HepG2 (cell line): Measurements from ENCODE around the gene HIPK2. TPM values are rescaled to one million over a fixed set of nuclear protein-coding genes. Genes with fewer than 3 reads are reported as not detected.
A peak's percentile ranks its signal among the peaks of the same experiment; 100 is the strongest.

Experiments used
- ATAD3A ChIP-seq: sonication (generic); formaldehyde crosslinking; IDR thresholded peaks from 2 replicates; pipeline ENCODE4 v1.4.0; 2020; ENCODE audit warnings: missing genetic modification reagents
- GATAD1 ChIP-seq: IDR thresholded peaks from 2 replicates; pipeline ENCODE4 v1.6.1; 2016; ENCODE audit warnings: missing genetic modification reagents, missing compliant biosample characterization
- HOXD1 ChIP-seq: sonication (generic); formaldehyde crosslinking; IDR thresholded peaks from 2 replicates; pipeline ENCODE4 v1.5.0; 2020; ENCODE audit warnings: missing genetic modification reagents
- KDM4B ChIP-seq: sonication (generic); formaldehyde crosslinking; IDR thresholded peaks from 2 replicates; pipeline ENCODE4 v1.4.0; 2020; ENCODE audit warnings: missing genetic modification reagents
- KDM5B ChIP-seq: sonication (generic); formaldehyde crosslinking; IDR thresholded peaks from 2 replicates; pipeline ENCODE4 v1.4.0; 2020; ENCODE audit warnings: missing genetic modification reagents, mild to moderate bottlenecking, borderline replicate concordance
- KMT2B ChIP-seq: IDR thresholded peaks from 2 replicates; pipeline ENCODE4 v1.6.1; 2016; ENCODE audit warnings: missing genetic modification reagents, missing compliant biosample characterization
- MLLT10 ChIP-seq: sonication (generic); formaldehyde crosslinking; IDR thresholded peaks from 2 replicates; pipeline ENCODE4 v1.4.0; 2020; ENCODE audit warnings: missing genetic modification reagents
- NPAS2 ChIP-seq: sonication (generic); formaldehyde crosslinking; IDR thresholded peaks from 2 replicates; pipeline ENCODE4 v1.8.0; 2022; ENCODE audit warnings: mild to moderate bottlenecking, missing genetic modification reagents, borderline replicate concordance
- SYNCRIP ChIP-seq: fragments of 200-400 bp; formaldehyde crosslinking; IDR thresholded peaks from 2 replicates; pipeline ENCODE4 v1.6.1; 2018; ENCODE audit warnings: mild to moderate bottlenecking, low read depth, low read length; ENCODE audit not compliant: insufficient read depth
- TSC22D2 ChIP-seq: sonication (generic); formaldehyde crosslinking; IDR thresholded peaks from 2 replicates; pipeline ENCODE4 v1.5.1; 2020; ENCODE audit warnings: missing genetic modification reagents, mild to moderate bottlenecking, borderline replicate concordance
- ZNF274 ChIP-seq: sonication (generic); formaldehyde crosslinking; IDR thresholded peaks from 2 replicates; pipeline ENCODE4 v1.5.1; 2020; ENCODE audit warnings: mild to moderate bottlenecking, missing genetic modification reagents
- ZNF670 ChIP-seq: sonication (generic); formaldehyde crosslinking; IDR thresholded peaks from 2 replicates; pipeline ENCODE4 v1.8.0; 2022; ENCODE audit warnings: mild to moderate bottlenecking, missing genetic modification reagents, borderline replicate concordance
- ZNF746 ChIP-seq: sonication (generic); formaldehyde crosslinking; IDR thresholded peaks from 2 replicates; pipeline ENCODE4 v1.8.0; 2022; ENCODE audit warnings: mild to moderate bottlenecking, missing genetic modification reagents
- ZNF790 ChIP-seq: sonication (generic); formaldehyde crosslinking; IDR thresholded peaks from 2 replicates; pipeline ENCODE4 v1.8.0; 2022; ENCODE audit warnings: missing genetic modification reagents, mild to moderate bottlenecking, borderline replicate concordance
- ZSCAN12 ChIP-seq: sonication (generic); formaldehyde crosslinking; IDR thresholded peaks from 2 replicates; pipeline ENCODE4 v1.9.0; 2021; ENCODE audit warnings: mild to moderate bottlenecking, missing genetic modification reagents
- polyA plus RNA-seq, 8 experiments: library from polyadenylated mRNA; depleted of rRNA in 3 of 8; stranded (reverse) in 7 of 8; unstranded in 1 of 8; fragments of >200 nt; fragmentation: Illumina TruSeq in 4 of 8; extraction: Trizol in 4 of 8; gene quantifications; 2 replicates each; pipeline versions ENCODE4 v1.2.1 to v1.2.3, GENCODE V29; 2011 to 2016; ENCODE audit warnings: low read depth in 4 of 8, missing spikeins in 1 of 8, mixed read lengths in 1 of 8; ENCODE audit not compliant: insufficient read depth in 1 of 8
- total RNA-seq, 5 experiments: library from RNA; depleted of rRNA; stranded (reverse); fragments of >200 nt; fragmentation: Illumina TruSeq; extraction: Trizol; gene quantifications; 2 replicates each; pipeline ENCODE4 v1.2.3, GENCODE V29; 2016; ENCODE audit warnings: low read depth in 1 of 5
- TF ChIP-seq, protein P1 (sequence below): IDR thresholded peaks from 2 replicates; pipeline ENCODE4 v1.6.1; 2016; ENCODE audit warnings: low read depth, control low read depth
- TF ChIP-seq, protein P2 (sequence below): sonication (generic); formaldehyde crosslinking; IDR thresholded peaks from 2 replicates; pipeline ENCODE4 v1.8.0; 2022; ENCODE audit warnings: mild to moderate bottlenecking, missing genetic modification reagents, moderate library complexity
- TF ChIP-seq, protein P3 (sequence below): sonication (generic); formaldehyde crosslinking; IDR thresholded peaks from 2 replicates; pipeline ENCODE4 v1.5.0; 2020; ENCODE audit warnings: mild to moderate bottlenecking, missing genetic modification reagents
- TF ChIP-seq, protein P4 (sequence below): sonication (generic); formaldehyde crosslinking; IDR thresholded peaks from 2 replicates; pipeline ENCODE4 v1.8.1; 2023; ENCODE audit warnings: missing genetic modification reagents, inconsistent platforms, borderline replicate concordance
- TF ChIP-seq, protein P5 (sequence below): sonication (generic); formaldehyde crosslinking; IDR thresholded peaks from 2 replicates; pipeline ENCODE4 v1.8.0; 2022; ENCODE audit warnings: missing genetic modification reagents, mild to moderate bottlenecking, moderate library complexity, borderline replicate concordance

The HIPK2 gene
- total and polyA plus RNA-seq, 2 of the 13 experiments (the other 11 are each of a cell fraction or from before 2014, with no cell fraction given): 14.4 to 20.2 TPM

DNA sequence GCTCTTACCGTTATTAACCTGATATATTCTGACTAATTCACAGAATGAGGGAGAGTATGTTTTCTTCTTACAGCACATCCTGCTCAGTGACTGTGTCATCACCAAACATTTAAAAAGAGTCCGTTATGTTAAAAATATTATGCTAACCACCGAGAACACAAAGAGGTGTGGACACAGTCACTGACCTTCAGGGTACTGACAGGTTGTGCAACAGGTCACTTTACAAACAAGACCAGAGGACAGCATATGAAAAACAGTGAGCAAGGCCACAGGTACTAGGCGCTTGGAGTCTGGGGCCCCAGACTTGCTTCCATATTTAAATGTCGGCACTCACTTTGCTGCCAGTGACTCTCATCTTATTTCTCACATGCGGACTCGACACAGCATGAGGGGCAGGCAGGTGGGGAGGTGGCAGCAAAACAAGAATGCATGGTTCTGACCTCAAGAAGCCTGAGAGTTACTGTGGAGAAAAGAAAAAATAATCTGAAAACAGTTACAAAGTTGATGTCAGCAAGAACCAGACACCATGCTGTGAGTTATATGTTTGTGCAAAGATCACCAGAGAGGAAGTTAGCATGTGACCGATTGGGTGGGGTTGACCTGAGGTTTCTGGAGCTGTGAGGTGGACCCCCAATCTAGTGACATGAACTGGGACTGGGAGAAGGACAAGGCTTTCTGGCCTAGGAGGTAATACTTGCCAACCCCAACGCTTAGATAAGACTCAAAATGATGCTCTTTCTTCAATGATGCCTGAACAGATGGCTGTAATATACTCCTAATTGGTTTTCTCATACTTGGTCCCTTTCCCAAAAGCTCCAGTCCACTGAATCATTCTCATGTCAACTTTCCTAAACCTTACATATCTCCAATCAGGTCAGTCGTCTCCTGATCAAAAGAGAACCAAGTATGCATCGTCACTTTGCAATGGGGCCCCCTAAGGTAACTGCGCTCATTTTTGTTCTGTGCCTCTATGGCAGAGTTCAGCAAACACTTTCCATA, 102.4 kb downstream of the HIPK2 start (continued):
- TF ChIP-seq, protein P1, sequence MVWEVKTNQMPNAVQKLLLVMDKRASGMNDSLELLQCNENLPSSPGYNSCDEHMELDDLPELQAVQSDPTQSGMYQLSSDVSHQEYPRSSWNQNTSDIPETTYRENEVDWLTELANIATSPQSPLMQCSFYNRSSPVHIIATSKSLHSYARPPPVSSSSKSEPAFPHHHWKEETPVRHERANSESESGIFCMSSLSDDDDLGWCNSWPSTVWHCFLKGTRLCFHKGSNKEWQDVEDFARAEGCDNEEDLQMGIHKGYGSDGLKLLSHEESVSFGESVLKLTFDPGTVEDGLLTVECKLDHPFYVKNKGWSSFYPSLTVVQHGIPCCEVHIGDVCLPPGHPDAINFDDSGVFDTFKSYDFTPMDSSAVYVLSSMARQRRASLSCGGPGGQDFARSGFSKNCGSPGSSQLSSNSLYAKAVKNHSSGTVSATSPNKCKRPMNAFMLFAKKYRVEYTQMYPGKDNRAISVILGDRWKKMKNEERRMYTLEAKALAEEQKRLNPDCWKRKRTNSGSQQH (CRISPR knock-in tag): peak; percentile 76; the same call in 1 of the 2 replicates
- TF ChIP-seq HOXD1: 0 out of 2 replicates have a peak, but pooled peaks have one; percentile 70
- no peak for TF ChIP-seq MLLT10 (CRISPR knock-in tag)
- no peak; the same call in 1 of the 2 replicates for TF ChIP-seq TSC22D2 (CRISPR knock-in tag)
- TF ChIP-seq KDM4B (CRISPR knock-in tag): 0 out of 2 replicates have a peak, but pooled peaks have one; percentile 53
- TF ChIP-seq, protein P2, sequence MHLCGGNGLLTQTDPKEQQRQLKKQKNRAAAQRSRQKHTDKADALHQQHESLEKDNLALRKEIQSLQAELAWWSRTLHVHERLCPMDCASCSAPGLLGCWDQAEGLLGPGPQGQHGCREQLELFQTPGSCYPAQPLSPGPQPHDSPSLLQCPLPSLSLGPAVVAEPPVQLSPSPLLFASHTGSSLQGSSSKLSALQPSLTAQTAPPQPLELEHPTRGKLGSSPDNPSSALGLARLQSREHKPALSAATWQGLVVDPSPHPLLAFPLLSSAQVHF (CRISPR knock-in tag): no peak
- TF ChIP-seq, protein P3, sequence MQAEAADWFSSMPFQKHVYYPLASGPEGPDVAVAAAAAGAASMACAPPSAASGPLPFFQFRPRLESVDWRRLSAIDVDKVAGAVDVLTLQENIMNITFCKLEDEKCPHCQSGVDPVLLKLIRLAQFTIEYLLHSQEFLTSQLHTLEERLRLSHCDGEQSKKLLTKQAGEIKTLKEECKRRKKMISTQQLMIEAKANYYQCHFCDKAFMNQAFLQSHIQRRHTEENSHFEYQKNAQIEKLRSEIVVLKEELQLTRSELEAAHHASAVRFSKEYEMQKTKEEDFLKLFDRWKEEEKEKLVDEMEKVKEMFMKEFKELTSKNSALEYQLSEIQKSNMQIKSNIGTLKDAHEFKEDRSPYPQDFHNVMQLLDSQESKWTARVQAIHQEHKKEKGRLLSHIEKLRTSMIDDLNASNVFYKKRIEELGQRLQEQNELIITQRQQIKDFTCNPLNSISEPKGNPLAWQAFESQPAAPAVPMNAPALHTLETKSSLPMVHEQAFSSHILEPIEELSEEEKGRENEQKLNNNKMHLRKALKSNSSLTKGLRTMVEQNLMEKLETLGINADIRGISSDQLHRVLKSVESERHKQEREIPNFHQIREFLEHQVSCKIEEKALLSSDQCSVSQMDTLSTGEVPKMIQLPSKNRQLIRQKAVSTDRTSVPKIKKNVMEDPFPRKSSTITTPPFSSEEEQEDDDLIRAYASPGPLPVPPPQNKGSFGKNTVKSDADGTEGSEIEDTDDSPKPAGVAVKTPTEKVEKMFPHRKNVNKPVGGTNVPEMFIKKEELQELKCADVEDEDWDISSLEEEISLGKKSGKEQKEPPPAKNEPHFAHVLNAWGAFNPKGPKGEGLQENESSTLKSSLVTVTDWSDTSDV (CRISPR knock-in tag): no peak
- TF ChIP-seq SYNCRIP: no peak
- TF ChIP-seq NPAS2: no peak
- TF ChIP-seq ZNF790 (CRISPR knock-in tag): no peak
- TF ChIP-seq KDM5B (CRISPR knock-in tag): peak; percentile 39; the same call in 1 of the 2 replicates
- peak; percentile 40 for TF ChIP-seq GATAD1
- TF ChIP-seq ZSCAN12: no peak
- peak; percentile 61; the same call in 1 of the 2 replicates for TF ChIP-seq KMT2B (CRISPR knock-in tag)
- no peak for TF ChIP-seq ZNF670 (CRISPR knock-in tag)
- TF ChIP-seq, protein P4, sequence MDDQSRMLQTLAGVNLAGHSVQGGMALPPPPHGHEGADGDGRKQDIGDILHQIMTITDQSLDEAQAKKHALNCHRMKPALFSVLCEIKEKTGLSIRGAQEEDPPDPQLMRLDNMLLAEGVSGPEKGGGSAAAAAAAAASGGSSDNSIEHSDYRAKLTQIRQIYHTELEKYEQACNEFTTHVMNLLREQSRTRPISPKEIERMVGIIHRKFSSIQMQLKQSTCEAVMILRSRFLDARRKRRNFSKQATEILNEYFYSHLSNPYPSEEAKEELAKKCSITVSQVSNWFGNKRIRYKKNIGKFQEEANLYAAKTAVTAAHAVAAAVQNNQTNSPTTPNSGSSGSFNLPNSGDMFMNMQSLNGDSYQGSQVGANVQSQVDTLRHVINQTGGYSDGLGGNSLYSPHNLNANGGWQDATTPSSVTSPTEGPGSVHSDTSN: no peak
- TF ChIP-seq ATAD3A: no peak
- TF ChIP-seq ZNF274 (CRISPR knock-in tag): peak; percentile 38; the same call in 1 of the 2 replicates
- peak; percentile 69; the same call in 1 of the 2 replicates for TF ChIP-seq ZNF746 (CRISPR knock-in tag)
- TF ChIP-seq, protein P5, sequence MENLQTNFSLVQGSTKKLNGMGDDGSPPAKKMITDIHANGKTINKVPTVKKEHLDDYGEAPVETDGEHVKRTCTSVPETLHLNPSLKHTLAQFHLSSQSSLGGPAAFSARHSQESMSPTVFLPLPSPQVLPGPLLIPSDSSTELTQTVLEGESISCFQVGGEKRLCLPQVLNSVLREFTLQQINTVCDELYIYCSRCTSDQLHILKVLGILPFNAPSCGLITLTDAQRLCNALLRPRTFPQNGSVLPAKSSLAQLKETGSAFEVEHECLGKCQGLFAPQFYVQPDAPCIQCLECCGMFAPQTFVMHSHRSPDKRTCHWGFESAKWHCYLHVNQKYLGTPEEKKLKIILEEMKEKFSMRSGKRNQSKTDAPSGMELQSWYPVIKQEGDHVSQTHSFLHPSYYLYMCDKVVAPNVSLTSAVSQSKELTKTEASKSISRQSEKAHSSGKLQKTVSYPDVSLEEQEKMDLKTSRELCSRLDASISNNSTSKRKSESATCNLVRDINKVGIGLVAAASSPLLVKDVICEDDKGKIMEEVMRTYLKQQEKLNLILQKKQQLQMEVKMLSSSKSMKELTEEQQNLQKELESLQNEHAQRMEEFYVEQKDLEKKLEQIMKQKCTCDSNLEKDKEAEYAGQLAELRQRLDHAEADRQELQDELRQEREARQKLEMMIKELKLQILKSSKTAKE (CRISPR knock-in tag): peak; percentile 87
